Fibroblast of villous mesenchyme (primary cell): ENCODE measurements around the gene PTPRN. TPM values are rescaled to one million over a fixed set of nuclear protein-coding genes. Genes with fewer than 3 reads are reported as not detected.

Source experiments
- DNase-seq: peaks from one replicate; pipeline ENCODE4 v3.0.0-alpha.2; 2010; ENCODE audit warnings: low read depth
- H3K4me3 ChIP-seq: 2 replicates; pipeline ENCODE4 v1.5.1; 2011; ENCODE audit warnings: low read depth, mild to moderate bottlenecking, low read length
- CTCF ChIP-seq: IDR thresholded peaks from 2 replicates; pipeline ENCODE4 v1.5.1; 2012; ENCODE audit warnings: low read depth, mild to moderate bottlenecking, low read length; ENCODE audit not compliant: insufficient read depth
- total RNA-seq: library from RNA; depleted of rRNA; stranded (reverse); fragments of >200 nt; gene quantifications from 2 replicates; pipeline ENCODE4 v1.2.3, GENCODE V29; 2012

The PTPRN gene
- total RNA-seq, 1 donor: 0.86 TPM

GRCh38 chr2:219282943-219283581 lies 26.1 kb downstream of the PTPRN start:
- no peak overlapping the region for H3K4me3 ChIP-seq
- DNase-seq: no peak
- TF ChIP-seq CTCF: no peak

- no peak for DNase-seq
- H3K4me3 ChIP-seq: no peak overlapping the region
- no peak for TF ChIP-seq CTCF
Observed at GRCh38 chr2:219282375-219282774, 26.8 kb downstream of the PTPRN start.

GRCh38 chr2:219281588-219281987 lies 27.6 kb downstream of the PTPRN start:
- no peak overlapping the region for H3K4me3 ChIP-seq
- no peak for DNase-seq
- no peak for TF ChIP-seq CTCF

- H3K4me3 ChIP-seq: no peak overlapping the region
- TF ChIP-seq CTCF: no peak
- DNase-seq: no peak
Observed at GRCh38 chr2:219280651-219281050, 28.6 kb downstream of the PTPRN start.

- peak overlapping the region; percentile 74 for H3K4me3 ChIP-seq
- TF ChIP-seq CTCF: peak; percentile 1
- DNase-seq: no peak
Observed at GRCh38 chr2:219279916-219280516, 29.2 kb downstream of the PTPRN start.

GRCh38 chr2:219279151-219279915 lies 29.9 kb downstream of the PTPRN start, which contains the start of gene DNAJB2:
Gene DNAJB2 (plus strand): TSS chr2:219279366. CDS start chr2:219279834, 468 bp downstream.
- peak; percentile 22 for TF ChIP-seq CTCF
- DNase-seq: peak; percentile 99
- H3K4me3 ChIP-seq: peak within 1 kb of the TSS; percentile 74
